Measurements from ENCODE around the gene GAS7. TPM values are rescaled to one million over a fixed set of nuclear protein-coding genes. Genes with fewer than 3 reads are reported as not detected.

The GAS7 gene
- total RNA-seq, 2 experiments from 2014 or later = 0.27 to 0.44 TPM

GRCh38 chr17:9878786-9879525, 319.4 kb downstream of the GAS7 start:
- peaks cover 21% of the 10 kb centered on the region for H3K9me3 Mint-ChIP-seq
- no peaks in the 10 kb centered on the region for H3K4me1 Mint-ChIP-seq
- H3K36me3 Mint-ChIP-seq (ENCODE audit: low read depth) = no peaks in the 10 kb centered on the region
- DNase-seq = no peak
- ChIA-PET CTCF (interaction anchor here (0.5 to 1.0 kb wide), 2 partner anchors 29 to 178 kb away, joined by 3 to 5 read pairs; no protein-coding TSS in a partner anchor), POLR2A (no interaction called here)
- H3K27me3 Mint-ChIP-seq = peaks cover 4% of the 10 kb centered on the region
- no peak overlapping the region for H3K4me3 Mint-ChIP-seq
- no peak overlapping the region for H3K27ac Mint-ChIP-seq

DNA sequence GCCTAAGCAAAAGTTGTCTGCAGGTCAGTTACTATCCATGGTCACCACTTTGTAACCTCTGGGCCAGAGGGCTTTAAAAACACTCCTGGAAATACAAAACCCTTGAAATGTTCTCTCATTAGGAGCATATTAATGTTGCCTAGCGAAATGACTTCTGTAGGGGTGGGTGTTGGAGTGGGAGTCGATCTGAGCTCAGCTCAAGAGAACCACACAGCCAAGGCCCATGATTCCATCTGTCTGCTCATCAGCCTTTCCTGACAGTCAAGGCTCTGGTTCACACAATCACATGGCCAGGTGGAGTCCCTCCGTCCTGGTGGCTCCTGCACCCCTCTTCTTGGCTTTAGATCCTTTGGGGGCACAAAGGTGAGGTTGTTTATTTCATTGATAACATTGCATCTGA, 320.1 kb downstream of the GAS7 start:
- peaks cover 17% of the 10 kb centered on the region for H3K9me3 Mint-ChIP-seq
- DNase-seq = no peak
- no peak overlapping the region for H3K4me3 Mint-ChIP-seq
- no peaks in the 10 kb centered on the region for H3K36me3 Mint-ChIP-seq (ENCODE audit: low read depth)
- no peak overlapping the region for H3K27ac Mint-ChIP-seq
- no peaks in the 10 kb centered on the region for H3K4me1 Mint-ChIP-seq
- peaks cover 4% of the 10 kb centered on the region for H3K27me3 Mint-ChIP-seq
- POLR2A ChIA-PET = no interaction called here
- CTCF ChIA-PET = interaction anchor here (1.0 kb wide), 1 partner anchor 28 kb away, joined by 3 read pairs; no protein-coding TSS in a partner anchor

GRCh38 chr17:9875441-9875840, 323.0 kb downstream of the GAS7 start:
- no peak for DNase-seq
- Mint-ChIP-seq H3K9me3 (peaks cover 3% of the 10 kb centered on the region), H3K27me3 (peaks cover 4% of the 10 kb centered on the region), H3K36me3 (ENCODE audit: low read depth) (no peaks in the 10 kb centered on the region), H3K4me3 (no peak overlapping the region), H3K4me1 (no peaks in the 10 kb centered on the region), H3K27ac (no peak overlapping the region)
- CTCF ChIA-PET = no interaction called here
- POLR2A ChIA-PET = no interaction called here

DNA sequence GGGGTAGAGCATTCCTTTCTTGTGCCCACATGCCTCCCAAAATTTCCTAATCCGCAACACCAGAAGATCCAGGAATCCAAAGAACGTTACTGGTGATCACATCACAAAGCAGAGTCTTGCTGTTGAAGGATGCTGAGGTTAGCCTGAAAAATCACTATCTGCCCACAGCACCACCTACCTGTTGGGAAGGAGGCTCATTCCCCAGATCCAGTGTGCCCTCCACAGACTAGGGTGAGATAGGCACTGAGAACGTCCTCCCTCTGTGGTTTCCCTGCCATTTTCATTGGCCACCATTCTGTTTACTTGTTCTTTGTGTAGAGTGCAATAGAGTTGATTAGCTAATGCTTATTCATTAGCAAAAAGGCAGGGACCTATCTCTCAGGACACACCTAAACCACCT, 323.7 kb downstream of the GAS7 start:
- no peaks in the 10 kb centered on the region for H3K36me3 Mint-ChIP-seq (ENCODE audit: low read depth)
- no peak overlapping the region for H3K4me3 Mint-ChIP-seq
- CTCF ChIA-PET = interaction anchor here (0.9 kb wide), 1 partner anchor 12 kb away, joined by 4 read pairs; no protein-coding TSS in a partner anchor

GRCh38 chr17:9872852-9873251, 325.6 kb downstream of the GAS7 start:
- Mint-ChIP-seq H3K9me3 (no peaks in the 10 kb centered on the region), H3K4me1 (no peaks in the 10 kb centered on the region), H3K4me3 (no peak overlapping the region), H3K36me3 (ENCODE audit: low read depth) (no peaks in the 10 kb centered on the region), H3K27me3 (peaks cover 4% of the 10 kb centered on the region), H3K27ac (no peak overlapping the region)
- DNase-seq = no peak
- POLR2A ChIA-PET = no interaction called here
- CTCF ChIA-PET = no interaction called here

More for the DNA sequence above, 323.7 kb downstream of the GAS7 start:
- DNase-seq = no peak
- Mint-ChIP-seq H3K27ac (no peak overlapping the region), H3K27me3 (peaks cover 4% of the 10 kb centered on the region), H3K9me3 (peaks cover 2% of the 10 kb centered on the region), H3K4me1 (no peaks in the 10 kb centered on the region)
- POLR2A ChIA-PET = no interaction called here

DNA sequence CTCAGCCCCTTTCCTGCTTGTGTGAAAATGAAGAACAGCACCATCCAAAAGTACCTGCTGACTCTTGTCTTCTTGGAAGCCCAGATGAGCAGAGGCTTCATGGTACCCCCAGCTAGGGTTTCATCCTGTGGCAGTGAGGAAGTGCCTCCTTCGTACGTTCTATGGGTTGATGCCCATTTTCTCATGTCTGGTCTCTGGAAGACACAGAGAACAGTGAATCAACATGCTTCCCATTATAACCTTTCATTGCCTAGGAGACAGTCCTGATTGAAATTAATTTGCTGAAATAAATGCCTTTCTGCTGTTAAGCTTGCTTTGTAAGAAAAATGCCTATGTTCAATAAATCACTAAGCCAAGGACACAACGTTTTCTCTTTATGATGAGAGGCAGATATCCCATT, 329.9 kb downstream of the GAS7 start:
- Mint-ChIP-seq H3K4me1 (no peaks in the 10 kb centered on the region), H3K27me3 (no peaks in the 10 kb centered on the region), H3K27ac (no peak overlapping the region), H3K36me3 (ENCODE audit: low read depth) (no peaks in the 10 kb centered on the region), H3K9me3 (peaks cover 2% of the 10 kb centered on the region), H3K4me3 (no peak overlapping the region)
- CTCF ChIA-PET = no interaction called here
- no peak for DNase-seq
- POLR2A ChIA-PET = no interaction called here

DNA sequence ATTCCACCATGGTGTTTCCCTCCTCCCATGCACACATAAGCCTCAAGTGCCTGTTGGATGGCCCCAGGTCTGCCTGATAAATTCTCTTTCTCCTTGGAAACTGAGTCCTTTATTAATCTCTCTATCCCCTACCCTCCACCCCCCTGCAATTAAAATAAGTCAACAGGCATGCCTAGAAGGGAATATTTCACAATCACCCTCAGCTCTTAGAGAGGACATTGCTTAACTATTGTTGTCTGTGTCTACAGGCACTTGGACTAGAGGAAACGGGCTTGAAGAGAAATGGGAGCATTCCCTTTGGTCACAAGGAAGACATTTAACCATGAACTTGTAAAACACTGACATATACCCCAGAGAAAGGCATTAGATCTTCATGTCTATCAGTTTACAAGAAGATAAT, 332.8 kb downstream of the GAS7 start:
- Mint-ChIP-seq H3K4me1 (no peaks in the 10 kb centered on the region), H3K27ac (no peak overlapping the region), H3K27me3 (no peaks in the 10 kb centered on the region), H3K36me3 (ENCODE audit: low read depth) (no peaks in the 10 kb centered on the region), H3K4me3 (no peak overlapping the region), H3K9me3 (peaks cover 7% of the 10 kb centered on the region)
- no peak for DNase-seq
- ChIA-PET CTCF (no interaction called here), POLR2A (no interaction called here)

- DNase-seq = no peak
- POLR2A ChIA-PET = no interaction called here
- Mint-ChIP-seq H3K9me3 (peaks cover 8% of the 10 kb centered on the region), H3K27ac (no peak overlapping the region), H3K27me3 (no peaks in the 10 kb centered on the region), H3K4me1 (no peaks in the 10 kb centered on the region), H3K4me3 (no peak overlapping the region), H3K36me3 (ENCODE audit: low read depth) (no peaks in the 10 kb centered on the region)
- CTCF ChIA-PET = interaction anchor here (1.2 kb wide), 1 partner anchor 12 kb away, joined by 4 read pairs; no protein-coding TSS in a partner anchor
These were observed 335.5 kb downstream of the GAS7 start for GRCh38 chr17:9862949-9863348.

DNA sequence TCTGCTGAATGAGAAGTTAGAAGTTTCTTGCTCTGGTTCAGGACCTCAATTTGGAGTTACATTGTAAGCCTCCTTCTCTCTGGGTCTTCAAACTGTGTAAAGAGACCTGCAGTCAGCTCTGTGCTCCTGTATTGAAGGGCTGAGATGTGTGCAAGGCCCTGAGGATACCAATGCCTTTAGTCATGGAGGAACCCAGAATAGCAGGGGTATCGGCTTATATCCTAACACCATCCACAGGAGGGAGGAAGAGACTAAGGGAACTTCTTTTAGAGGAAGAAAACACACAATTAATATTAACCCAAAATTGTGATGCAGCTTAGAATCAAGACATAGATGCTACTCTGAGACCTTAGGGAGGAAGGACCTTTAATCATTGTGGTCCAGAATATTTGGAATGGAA, 336.2 kb downstream of the GAS7 start:
- no peaks in the 10 kb centered on the region for H3K4me1 Mint-ChIP-seq
- no peak for DNase-seq
- ChIA-PET POLR2A (no interaction called here), CTCF (interaction anchor here (1.2 kb wide), 1 partner anchor 13 kb away, joined by 4 read pairs; no protein-coding TSS in a partner anchor)
- H3K9me3 Mint-ChIP-seq = peaks cover 8% of the 10 kb centered on the region
- H3K27ac Mint-ChIP-seq = no peak overlapping the region
- H3K36me3 Mint-ChIP-seq (ENCODE audit: low read depth) = no peaks in the 10 kb centered on the region
- no peaks in the 10 kb centered on the region for H3K27me3 Mint-ChIP-seq
- H3K4me3 Mint-ChIP-seq = no peak overlapping the region

GRCh38 chr17:9860851-9861250, 337.6 kb downstream of the GAS7 start:
- Mint-ChIP-seq H3K27ac (no peak overlapping the region), H3K4me1 (no peaks in the 10 kb centered on the region), H3K36me3 (ENCODE audit: low read depth) (no peaks in the 10 kb centered on the region), H3K4me3 (no peak overlapping the region), H3K27me3 (no peaks in the 10 kb centered on the region), H3K9me3 (peaks cover 8% of the 10 kb centered on the region)
- ChIA-PET POLR2A (no interaction called here), CTCF (no interaction called here)
- no peak for DNase-seq

Other genes starting within 250 kb of the GAS7 start
- gene MYH13, start 174.4 kb upstream of the GAS7 start, total RNA-seq = not detected
- gene MYH8, start 223.3 kb upstream of the GAS7 start, total RNA-seq = not detected